Activated CD8-positive, alpha-beta memory T cell treated with anti-CD3 and anti-CD28 coated beads, Interleukin-2, amount 50 U/mL, for 48 hours (primary cell): ENCODE data around the gene PGR.

Experiments
- DNase-seq: peaks from one replicate; pipeline ENCODE4 v3.0.0-alpha.2; 2020

PGR gene

DNA sequence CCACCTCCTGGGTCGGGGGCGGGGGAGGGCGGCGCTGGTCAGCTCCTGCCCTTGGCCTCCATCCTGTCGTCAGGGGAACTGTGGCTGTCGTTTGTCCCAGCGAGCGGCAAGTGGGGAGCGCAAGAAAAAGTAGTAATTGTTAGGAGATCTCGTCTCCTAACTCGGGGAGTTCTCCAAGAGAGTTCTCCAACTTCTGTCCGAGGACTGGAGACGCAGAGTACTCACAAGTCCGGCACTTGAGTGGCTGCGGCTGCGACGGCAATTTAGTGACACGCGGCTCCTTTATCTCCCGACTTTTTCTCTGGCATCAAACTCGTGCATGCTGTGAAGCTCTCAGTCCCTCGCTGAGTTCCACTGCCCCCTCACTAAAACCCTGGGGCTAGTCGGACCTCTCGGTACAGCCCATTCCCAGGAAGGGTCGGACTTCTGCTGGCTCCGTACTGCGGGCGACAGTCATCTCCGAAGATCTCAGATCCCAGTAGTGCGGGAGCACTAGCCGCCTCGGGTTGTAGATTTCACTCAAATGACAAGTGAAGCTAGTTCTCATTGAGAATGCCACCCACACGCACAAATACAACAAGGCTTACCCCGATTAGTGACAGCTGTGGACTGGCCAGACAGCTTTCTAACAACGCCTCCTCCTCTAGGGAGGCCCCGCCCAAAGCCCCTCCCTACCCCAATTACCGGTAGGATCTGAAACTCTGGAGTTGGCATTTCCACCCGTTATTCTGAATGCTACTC lies at the start of gene PGR:
Gene PGR, minus strand, starts transcription at position 611 of the 741 bp plus-strand sequence. CDS start 743 bp downstream, outside the sequence.
- DNase-seq = no peak

DNA sequence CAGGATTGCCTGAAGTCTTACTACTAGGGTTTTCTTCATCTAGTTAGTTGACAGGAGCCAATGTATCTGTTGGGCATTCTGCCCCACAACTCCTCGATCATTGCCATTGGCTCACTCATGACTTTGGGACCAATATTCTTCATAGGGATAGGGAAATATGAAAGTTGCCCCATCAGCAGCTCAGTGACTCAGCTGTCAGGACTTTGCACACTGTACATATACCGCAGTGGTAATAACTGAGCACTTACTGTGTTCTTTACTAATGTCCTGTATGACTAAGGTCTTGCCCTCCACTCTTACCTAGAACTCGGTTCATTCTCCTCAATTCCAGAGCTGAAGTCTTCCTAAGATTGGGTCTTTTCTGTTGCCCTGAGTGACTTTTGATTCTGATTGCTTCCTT lies 46.8 kb upstream of the PGR start:
- DNase-seq = no peak

DNA sequence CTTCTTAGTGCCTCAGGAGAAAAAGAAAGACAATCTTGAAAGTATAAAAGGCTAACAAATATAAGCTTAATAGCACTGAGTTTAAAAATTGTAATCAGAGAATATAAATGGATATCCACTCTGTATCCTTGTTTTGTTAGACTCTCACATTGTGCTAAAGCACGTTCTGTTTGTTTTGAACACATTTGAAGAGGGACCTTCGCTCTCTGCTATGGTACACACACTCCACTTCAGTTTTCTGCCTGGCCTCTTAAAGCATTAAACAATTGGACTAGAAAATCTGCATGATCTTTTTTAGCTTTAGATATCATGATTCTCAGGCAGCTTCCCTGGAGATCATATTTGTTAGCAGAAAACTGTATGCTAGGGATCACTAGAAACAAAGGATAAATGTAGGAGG lies 40.3 kb upstream of the PGR start:
- no peak for DNase-seq

DNA sequence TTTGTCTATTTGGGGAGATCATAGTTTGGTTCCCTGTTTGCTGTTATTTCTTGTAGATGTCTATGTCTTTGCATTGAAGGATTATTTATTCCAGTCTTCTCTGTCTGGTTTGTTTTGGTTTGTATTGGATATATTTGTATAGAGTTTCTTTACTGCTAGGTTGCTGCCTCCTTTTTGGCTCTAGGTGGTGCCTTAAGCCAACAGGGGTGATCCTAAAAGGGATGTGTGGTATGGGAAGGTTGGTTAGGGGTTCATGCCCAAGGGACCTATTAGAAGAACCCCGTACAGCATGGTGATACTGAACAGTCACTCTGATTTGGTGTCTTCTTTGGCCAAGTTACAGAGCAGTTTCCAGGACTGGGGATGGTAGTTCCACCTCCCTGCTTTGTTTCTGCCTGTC lies 36.4 kb upstream of the PGR start:
- DNase-seq = no peak

DNA sequence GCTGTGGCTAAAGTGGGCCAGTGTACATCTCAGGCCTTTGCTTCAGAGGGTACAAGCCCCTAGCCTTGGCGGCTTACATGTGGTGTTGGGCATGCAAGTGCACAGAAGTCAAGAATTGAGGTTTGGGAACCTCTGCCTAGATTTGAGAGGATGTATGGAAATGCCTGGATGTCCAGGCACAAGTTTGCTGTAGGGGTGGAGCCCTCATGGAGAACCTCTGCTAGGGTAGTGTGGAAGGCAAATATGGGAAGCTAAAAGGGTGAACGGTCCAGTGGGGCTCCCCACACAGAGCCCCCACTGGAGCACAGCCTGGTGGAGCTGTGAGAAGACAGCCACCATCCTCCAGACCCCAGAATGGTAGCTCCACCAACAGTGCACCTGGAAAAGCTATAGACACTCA lies 28.5 kb upstream of the PGR start:
- DNase-seq = no peak

DNA sequence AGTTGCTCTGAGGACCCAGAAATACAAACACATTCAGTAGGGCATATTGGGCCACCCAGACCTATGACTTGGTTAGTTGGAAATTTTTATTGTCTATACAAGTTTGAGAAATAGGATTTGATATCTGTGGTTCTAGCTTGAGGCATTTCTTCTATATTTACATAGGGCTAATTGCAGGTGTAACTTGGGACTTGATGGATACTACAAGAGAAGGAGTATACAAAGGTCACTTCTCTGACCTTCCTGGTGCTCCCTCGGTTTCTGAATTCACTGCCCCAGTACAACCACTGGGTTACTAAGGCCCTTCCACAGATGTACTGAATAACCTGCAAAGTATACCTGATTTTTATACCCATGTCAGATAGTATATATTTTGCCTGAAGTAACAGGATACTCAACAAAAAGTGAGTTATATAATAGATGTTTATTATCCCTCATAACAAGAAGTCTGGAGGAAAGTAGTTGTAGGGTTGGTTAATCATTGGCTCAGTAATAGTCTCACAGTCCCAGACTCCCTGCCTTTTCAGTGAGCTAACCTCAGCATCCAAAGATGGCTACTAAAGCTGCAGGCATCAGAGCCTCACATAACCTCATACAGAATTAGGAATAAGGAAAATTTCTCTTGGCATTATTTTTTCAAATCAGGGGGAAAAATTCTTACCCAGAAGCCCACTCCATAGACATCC lies 8.8 kb upstream of the PGR start:
- no peak for DNase-seq

DNA sequence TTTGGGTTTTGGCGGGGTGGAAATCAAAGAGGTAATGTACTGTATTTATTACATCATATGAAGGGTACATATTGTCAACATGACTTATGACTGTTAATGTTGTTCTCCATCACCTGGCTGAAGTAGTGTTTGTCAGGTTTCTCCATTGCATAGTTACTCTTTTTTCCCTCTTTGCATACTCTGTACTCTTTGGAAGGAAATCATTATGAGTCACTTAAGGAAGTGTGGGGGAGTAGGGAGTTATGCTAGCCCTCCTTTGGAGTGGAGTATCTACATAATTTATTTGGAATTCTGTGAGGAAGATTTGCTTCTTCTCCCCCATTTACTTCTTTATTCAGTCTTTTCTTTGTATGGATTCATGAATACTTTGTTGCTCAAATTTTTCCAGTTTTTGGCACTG lies 3.6 kb upstream of the PGR start:
- DNase-seq = no peak

DNA sequence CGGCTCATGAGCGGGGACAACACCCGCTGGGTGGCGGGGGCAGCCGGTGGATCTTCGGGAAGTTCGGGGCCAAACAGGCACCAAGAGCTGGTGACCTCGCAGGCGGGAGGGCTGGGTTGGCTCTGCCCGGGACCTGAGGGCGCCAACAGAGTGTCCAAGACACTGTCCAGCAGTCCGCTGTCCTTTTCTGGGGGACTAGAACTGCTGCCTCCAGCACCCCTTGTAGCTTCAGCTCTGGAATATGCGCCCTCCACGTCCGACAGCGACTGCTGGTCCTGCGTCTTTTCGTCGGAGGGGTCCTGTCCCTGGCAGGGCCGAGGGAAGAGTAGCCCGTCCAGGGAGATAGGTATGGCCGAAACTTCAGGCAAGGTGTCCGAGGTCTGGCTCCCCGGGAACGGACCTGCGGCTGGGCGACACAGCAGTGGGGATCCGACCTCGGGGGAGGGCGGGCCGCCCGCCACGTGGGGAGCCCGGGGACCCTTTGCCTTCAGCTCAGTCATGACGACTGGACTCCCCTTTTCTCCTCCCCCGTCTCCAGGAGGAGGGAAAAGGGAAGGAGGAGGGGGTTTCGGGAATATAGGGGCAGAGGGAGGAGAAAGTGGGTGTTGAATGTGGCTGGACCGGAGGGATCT lies 926 bp downstream of the PGR start:
- peak; percentile 40 for DNase-seq

DNA sequence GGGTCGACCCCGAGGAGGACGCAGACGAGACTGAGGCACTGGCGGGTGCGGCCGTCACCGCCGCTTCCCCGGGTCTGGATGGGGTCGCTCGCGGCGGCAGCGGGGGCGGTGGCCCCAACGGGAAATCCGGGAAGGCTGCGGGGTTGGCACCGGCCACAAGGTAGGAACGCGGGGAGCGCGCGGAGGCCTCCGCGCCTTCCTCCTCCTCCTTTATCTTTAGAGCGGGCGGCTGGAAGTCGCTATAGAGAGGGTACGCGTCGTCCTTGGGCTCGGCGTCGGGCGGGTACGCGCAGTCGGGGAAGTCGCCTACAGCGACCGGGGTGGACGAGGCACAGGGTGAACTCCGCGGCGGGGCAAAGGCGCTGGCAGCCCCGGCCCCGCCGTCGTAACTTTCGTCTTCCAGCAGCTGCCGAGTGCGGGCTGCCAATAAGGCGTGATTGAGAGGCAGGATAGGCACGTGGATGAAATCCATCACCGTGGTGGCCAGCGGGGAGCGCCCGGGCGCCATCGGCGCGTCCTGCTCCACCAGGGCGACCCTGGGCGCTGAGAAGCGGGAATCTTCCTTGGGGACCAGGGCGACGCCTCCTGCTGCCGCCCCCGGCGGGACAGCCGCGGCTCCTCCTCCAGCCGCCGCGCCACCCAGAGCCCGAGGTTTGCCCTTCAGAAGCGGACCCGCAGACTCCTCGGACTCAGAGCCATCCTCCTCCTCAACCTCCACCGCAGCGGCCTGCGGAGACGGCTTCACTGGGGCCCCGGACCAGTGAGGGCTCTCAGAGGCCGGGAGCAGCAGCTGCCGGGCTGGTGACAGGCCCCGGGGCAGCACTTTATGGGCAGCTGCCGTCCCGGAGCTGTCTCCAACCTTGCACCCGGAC lies 1.7 kb downstream of the PGR start:
- DNase-seq = peak; percentile 43

DNA sequence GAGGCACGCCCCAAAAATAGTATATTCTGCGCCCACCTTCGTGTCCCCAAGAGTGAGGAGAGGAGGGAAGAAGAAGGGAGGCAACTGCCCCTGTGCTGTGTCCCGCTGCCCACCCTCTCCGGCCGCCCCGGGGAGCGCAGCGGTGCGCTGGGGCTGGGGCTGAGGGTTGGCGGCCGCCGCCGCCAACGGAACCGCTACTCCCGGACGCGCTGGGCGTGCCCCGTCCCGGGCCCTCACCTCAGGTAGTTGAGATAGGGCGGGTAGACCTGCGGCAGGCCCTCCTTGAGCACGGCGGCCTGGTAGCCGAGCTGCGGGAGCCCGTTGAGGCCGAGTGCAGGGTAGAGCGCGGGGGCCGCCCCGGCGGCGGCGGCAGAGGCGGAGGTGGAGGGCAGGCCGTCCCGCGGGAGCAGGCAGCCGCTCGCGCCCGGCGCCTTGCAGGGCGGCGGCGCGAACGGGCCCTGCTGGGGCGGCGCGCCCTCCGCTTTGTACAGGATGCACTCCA lies 2.4 kb downstream of the PGR start:
- DNase-seq = no peak

DNA sequence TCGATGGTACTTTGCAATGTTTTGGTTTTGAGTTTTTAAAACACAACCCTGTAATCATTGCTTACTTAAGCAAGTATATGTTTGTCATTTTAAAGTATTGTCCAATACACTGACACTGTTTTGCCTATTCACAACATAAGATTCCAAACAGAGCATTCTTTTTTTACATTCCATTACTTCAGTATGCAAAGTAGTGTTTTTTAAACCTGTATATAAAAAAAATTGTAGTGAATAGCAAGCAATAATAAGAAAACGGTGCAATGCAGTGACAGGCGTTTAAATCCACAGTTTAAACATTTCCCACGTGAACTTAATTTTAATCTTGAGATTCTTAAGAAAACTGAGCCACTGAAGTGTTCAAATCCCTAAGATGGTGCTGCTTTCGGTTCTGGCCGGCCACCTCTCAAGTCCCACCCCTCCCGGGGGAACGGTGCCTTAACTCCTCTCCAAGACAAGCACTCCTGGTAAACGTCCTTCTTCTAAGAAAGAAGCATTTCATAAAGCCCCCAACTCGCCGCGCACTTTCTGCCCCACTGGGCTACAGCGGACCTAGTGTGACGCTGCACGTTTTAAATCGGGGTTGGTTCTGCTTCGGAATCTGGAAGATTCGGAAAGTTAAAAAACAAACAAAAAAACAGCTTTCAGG lies 2.9 kb downstream of the PGR start:
- no peak for DNase-seq

DNA sequence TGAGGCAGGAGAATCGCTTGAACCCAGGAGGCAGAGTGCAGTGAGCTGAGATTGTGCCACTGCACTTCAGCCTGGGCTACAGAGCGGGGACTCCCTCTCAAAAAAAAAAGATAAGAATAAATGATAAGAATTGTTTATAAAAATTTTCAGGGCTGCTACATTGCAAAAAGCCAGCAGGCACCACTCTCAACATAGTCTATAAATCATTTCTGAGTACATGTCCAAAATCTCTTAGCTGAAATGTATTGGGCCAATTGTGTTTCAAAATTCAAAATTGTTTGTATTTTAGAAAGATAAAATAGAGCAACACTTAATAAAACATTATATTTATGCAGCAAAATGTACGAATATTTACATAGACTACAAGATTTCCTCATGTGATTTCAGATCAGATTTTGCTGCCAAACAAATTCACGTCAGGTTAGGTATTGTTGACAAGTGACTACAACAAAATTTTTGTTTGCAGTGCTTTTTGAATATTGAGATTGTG lies 13.9 kb downstream of the PGR start:
- DNase-seq = no peak

DNA sequence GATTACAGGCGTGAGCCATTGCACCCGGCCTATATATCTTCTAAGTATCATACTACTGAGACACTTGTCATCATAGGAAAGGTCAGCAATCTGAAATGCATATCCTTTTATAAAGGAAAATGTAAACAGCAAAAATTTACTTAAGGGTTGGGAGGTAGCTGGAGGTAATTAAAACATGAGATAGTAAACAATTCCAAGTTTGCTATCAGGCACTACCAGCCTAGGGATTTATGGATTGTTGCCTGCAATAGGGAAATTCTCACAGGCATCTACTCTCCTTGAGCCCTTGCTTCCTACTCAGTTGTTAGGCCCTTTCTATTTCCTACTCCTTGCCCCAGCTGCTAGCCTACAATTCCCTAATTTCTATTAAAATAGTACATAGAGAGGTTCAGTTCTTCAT lies 16.1 kb downstream of the PGR start:
- no peak for DNase-seq

DNA sequence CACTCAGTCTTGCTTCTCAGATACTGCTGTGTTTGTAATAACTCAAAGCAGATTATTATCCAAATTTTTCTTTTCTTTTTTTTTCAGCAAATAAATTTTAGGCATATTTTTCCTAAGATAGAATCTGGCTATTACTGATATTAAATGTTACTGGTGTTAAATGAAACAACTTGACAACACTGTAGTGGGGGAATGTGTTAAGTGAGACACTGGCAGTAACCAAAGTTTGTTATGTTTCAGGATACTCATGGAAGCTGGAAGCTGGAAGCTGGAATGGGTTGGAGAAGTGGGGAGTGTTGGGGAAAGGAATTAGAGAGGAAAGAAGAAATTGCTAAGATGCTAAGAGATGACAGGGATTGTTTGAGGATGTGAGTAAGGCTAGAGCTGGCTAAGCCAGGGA lies 24.9 kb downstream of the PGR start:
- DNase-seq = no peak

DNA sequence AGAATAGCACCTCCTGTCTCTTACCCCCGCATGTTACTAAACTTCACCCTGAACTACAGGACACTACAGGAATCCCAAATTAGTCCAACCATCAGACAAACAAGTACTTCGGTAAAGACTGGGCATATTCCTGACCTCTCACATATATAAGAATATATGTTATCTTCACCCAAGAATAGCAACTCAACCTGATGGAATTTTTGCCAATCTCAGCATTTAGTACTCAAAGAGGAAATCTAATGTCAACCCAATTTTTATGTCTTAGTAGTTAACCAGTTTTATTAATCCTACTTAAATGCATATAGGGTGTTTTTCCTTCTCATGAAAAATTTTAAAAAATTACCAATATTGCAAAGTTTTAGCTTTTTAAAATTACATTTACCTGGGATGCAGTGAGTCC lies 26.2 kb downstream of the PGR start:
- no peak for DNase-seq

DNA sequence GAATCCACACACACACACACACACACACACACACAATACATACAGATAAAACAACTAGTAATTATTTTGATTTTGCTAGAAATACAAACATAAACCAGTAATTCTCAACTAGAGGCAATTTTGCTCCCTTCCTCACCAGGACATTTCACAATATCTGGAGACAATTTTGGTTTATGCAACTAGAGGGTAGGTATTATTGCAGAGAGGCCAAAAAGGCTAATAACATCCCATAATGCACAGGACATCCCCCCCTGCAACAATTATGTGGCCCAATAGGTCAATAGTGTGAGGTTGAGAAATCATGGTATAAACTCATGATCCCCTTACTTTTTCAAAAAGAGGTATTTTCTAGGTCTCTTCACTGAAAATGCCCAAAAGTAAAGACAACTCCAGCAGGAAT lies 29.0 kb downstream of the PGR start:
- DNase-seq = no peak

DNA sequence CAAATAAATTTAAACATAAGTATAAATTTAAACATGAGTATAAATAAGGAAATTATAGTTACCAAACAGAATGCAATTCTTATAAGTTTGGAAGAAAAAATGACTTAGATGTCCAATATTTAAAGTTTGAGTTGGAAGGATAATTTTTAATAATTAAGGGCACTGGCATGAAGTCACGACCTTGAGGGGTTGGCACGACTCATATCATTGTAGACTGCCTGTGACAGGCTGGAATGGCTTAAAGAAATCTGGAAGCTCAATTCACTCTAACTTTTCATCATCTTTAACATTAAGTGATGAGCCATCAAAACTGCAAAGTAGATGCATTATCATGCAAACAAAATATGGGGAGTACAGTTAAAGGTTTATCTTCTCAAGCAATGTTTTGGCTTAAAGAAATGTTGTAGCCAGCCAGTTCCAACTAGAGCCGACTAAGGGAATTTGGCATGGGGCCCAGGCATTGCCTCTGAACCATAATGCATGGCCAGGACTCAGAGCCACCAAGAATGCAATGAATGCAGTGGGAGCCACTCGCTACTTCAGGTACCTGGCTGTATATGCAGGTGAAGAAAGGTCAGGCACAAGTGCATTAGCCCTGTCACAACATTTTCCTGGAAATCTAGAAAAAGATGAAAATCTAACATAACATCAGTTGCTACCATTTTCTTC lies 33.4 kb downstream of the PGR start:
- no peak for DNase-seq

DNA sequence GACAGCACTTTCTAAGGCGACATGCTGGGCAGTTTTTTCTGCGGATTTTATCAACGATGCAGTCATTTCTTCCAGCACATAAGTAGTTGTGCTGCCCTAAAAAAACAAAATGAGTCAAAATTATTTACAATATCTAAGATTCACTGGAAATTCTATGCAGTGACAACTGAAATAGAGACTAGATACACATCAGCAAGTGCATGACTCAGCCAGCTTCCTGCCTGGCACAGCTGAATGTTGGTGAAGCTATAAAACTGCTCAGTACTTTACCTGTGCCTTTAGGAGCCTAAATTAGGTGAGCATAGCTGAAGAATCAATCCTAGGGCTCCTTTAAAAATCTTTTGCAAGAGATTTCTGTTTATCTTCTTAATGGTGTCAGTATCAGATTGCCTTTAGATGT lies 37.8 kb downstream of the PGR start:
- no peak for DNase-seq

DNA sequence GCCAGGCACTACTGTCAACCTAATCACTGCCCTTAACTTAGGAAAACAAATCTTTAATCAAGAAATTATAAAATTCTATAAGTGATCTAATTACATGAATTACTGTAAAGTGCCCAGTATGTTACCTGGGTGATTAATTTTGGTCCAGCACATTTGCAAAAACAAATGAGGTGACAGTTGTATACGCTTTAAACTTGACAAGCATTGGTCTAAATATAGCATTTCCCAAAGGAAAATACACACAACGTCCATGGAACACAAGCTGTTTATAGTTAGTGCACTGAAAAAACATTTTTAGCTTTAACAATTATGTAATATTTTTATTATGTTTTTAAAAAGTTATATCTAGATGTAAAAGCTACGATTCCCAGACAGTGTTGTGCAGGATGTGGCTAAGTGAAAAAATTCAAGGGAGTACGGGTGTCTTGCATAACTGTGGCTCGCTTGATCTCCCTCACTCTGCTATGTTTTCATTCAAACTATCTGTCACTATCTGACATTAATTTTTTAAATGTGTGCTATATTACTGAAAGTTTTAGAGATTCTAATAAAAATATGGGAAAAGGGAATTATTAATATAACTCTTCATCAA lies 38.8 kb downstream of the PGR start:
- no peak for DNase-seq

DNA sequence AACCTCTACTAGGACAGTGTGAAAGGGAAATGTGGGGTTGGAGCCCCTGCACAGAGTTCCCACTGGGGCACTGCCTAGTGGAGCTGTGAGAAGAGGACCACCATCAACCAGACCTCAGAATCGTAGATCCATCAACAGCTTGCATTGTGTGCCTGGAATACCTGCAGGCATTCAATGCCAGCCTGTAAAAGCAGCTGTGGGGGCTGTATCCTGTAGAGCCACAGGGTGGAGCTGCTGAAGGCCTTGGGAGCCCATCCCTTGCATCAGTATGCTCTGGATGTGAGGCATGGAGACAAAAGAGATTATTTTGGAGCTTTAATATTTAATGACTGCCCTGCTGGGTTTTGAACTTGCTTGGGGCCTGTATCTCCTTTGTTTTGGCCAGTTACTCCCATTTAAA lies 46.3 kb downstream of the PGR start:
- DNase-seq = no peak

DNA sequence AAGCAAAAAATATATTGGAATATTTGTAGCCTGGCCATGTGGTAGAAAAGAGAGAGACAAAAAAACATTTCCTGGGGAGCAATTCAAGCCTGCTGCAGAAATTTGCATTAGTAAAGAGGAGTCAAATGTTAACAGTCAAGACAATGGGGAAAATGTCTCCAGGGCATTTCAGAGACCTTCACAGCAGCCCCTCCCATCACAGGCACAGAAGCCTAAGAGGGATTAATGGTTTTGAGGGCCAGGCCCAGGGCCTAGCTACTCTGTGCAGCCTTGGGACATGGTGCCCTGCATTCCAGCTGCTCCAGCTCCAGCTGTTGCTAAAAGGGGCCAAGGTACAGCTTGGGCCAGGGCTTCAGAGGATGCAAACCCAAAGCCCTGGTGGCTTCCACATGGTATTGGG lies 46.8 kb downstream of the PGR start:
- DNase-seq = no peak
